Keratinocyte (primary cell): ENCODE results near the gene IRF7.

ENCODE experiments used
- CTCF ChIP-seq, 3 experiments: IDR thresholded peaks in 1 of 3; conservative IDR thresholded peaks in 1 of 3; optimal IDR thresholded peaks in 1 of 3; 2 replicates in 2 of 3; 3 replicates in 1 of 3; pipeline versions ENCODE3 to v1.5.1; 2011; ENCODE audit warnings: low read length in 3 of 3, mild to moderate bottlenecking in 3 of 3, moderate library complexity in 2 of 3, control low read depth in 1 of 3, inconsistent platforms in 1 of 3; ENCODE audit not compliant: insufficient read depth in 2 of 3; ENCODE audit errors: extremely low read depth in 1 of 3
- EZH2 ChIP-seq: IDR thresholded peaks from one replicate; pipeline ENCODE4 v1.6.1; 2012; ENCODE audit warnings: inconsistent platforms, mild to moderate bottlenecking, low read length, moderate library complexity

- no peak for TF ChIP-seq CTCF (optimal IDR thresholded peaks at IDR 0.05 in 1 of 3, IDR thresholded peaks at IDR 0.05 in 1 of 3, conservative IDR thresholded peaks at IDR 0.05 in 1 of 3; ENCODE audit: extremely low read depth in 1 of 3, insufficient read depth in 2 of 3, low read length in 3 of 3)
- TF ChIP-seq EZH2, result no peak
Measured at GRCh38 chr11:637333-637592, 21.5 kb upstream of the IRF7 start.
